ENCODE data around the gene MCEMP1. TPM values are rescaled to one million over a fixed set of nuclear protein-coding genes. Genes with fewer than 3 reads are reported as not detected.

MCEMP1 gene
- total and polyA plus RNA-seq, 2 donors: 0.26 to 1.1 TPM

DNA sequence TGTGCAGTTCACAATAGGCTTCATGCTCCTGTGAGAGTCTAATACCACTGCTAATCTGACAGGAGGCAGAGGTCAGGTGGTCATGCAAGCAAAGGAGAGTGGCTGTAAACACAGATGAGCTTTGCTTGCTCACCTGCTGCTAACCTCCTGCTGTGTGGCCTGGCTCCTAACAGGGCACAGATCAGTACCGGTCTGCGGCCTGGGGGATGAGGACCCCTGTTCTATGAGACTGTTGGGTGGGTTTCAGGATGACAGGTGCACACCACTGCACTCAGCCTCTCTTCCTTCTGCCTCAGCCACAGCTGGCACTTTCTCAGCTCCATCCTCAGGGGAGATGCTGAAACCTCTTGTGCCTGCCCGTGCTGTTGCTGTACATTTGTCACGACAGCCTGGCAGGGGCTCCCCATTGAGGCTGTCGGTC, 45.4 kb downstream of the MCEMP1 start:
- H3K27ac ChIP-seq (ENCODE audit: low read depth): no peak overlapping the region
- no peak overlapping the region for H3K4me3 ChIP-seq (ENCODE audit: low read depth, low read length)
- WGBS: 56% methylated on average over 5 of the region's 5 CpGs
- no peak for DNase-seq (ENCODE audit: extremely low spot score)
- H3K4me1 ChIP-seq (ENCODE audit: insufficient read depth): no peaks in the 10 kb centered on the region
- H3K36me3 ChIP-seq (ENCODE audit: insufficient read depth): no peaks in the 10 kb centered on the region

DNA sequence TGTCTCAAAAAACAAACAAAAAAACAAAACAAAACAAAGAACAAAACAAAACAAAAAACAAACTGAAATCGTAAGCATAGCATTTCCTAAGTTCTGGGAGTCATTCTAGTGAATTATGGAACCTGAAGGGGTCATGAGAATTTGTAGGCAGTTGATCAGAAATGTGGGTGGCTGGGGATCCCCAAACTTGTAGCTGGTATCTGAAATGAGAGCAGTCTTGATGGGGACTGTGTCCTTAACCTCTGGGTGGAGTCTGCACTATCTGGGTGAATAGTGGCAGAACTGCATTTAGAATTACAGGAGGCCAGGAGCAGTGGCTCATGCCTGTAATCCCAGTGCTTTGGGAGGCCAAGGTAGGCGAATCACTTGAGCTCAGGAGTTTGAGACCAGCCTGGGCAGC, 48.9 kb downstream of the MCEMP1 start:
- Histone ChIP-seq H3K27ac (ENCODE audit: low read depth) (no peak overlapping the region), H3K4me3 (ENCODE audit: low read depth, low read length) (no peak overlapping the region), H3K4me1 (ENCODE audit: insufficient read depth) (no peaks in the 10 kb centered on the region), H3K36me3 (ENCODE audit: insufficient read depth) (no peaks in the 10 kb centered on the region)
- WGBS: 56% methylated on average over 2 of the region's 2 CpGs
- DNase-seq (ENCODE audit: extremely low spot score): no peak

DNA sequence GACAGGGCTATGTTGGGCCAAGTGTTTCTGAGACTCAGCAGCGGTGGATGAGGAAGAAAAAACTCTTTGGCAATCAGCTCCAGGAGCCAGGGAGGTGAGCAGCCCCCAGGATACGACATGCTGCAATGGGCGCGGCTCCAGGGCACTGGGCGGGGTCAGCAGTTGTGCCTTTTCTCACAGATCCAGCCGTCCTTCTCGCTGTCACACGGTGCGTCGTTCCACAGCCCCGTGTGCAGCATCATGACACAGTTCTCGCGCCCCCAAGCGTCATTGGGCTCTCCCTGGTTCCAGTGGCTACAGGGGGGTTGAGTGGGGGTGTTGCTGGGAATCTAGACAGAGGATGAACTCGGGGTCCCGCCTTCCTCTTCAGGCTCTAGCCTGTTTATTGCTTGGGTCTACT, 52.3 kb downstream of the MCEMP1 start:
- WGBS: 15% methylated on average over 16 of the region's 16 CpGs
- no peak overlapping the region for H3K27ac ChIP-seq (ENCODE audit: low read depth)
- DNase-seq (ENCODE audit: extremely low spot score): no peak
- H3K4me1 ChIP-seq (ENCODE audit: insufficient read depth): no peaks in the 10 kb centered on the region
- no peak overlapping the region for H3K4me3 ChIP-seq (ENCODE audit: low read depth, low read length)
- H3K36me3 ChIP-seq (ENCODE audit: insufficient read depth): no peaks in the 10 kb centered on the region

Other genes starting within 250 kb of the MCEMP1 start
- 1.6 TPM for gene PEX11G, start 188.1 kb upstream of the MCEMP1 start, total RNA-seq
- 5.2 TPM for gene PEX11G, start 188.1 kb upstream of the MCEMP1 start, polyA plus RNA-seq
- gene ZNF358, start 161.0 kb upstream of the MCEMP1 start, total RNA-seq: 19.0 TPM
- 115 TPM for gene ZNF358, start 161.0 kb upstream of the MCEMP1 start, polyA plus RNA-seq
- gene MCOLN1, start 154.5 kb upstream of the MCEMP1 start, total RNA-seq: 6.9 TPM
- gene MCOLN1, start 154.5 kb upstream of the MCEMP1 start, polyA plus RNA-seq: 35.5 TPM
- gene PNPLA6, start 141.4 kb upstream of the MCEMP1 start, total RNA-seq: 25.2 TPM
- gene PNPLA6, start 141.4 kb upstream of the MCEMP1 start, polyA plus RNA-seq: 54.1 TPM
- 0.90 TPM for gene CAMSAP3, start 81.2 kb upstream of the MCEMP1 start, total RNA-seq
- 2.0 TPM for gene CAMSAP3, start 81.2 kb upstream of the MCEMP1 start, polyA plus RNA-seq
- 18.1 TPM for gene XAB2, start 47.5 kb upstream of the MCEMP1 start, total RNA-seq
- 47.7 TPM for gene XAB2, start 47.5 kb upstream of the MCEMP1 start, polyA plus RNA-seq
- 17.5 TPM for gene PET100, start 47.3 kb upstream of the MCEMP1 start, total RNA-seq
- 61.8 TPM for gene PET100, start 47.3 kb upstream of the MCEMP1 start, polyA plus RNA-seq
- not detected for gene PCP2, start 43.4 kb upstream of the MCEMP1 start, total RNA-seq
- gene PCP2, start 43.4 kb upstream of the MCEMP1 start, polyA plus RNA-seq: 0.19 TPM
- gene STXBP2, start 40.0 kb upstream of the MCEMP1 start, total RNA-seq: 9.9 TPM
- gene STXBP2, start 40.0 kb upstream of the MCEMP1 start, polyA plus RNA-seq: 25.3 TPM
- gene RETN, start 8.0 kb upstream of the MCEMP1 start, total RNA-seq: 2.3 TPM
- 17.8 TPM for gene RETN, start 8.0 kb upstream of the MCEMP1 start, polyA plus RNA-seq
- gene TRAPPC5, start 3.7 kb downstream of the MCEMP1 start, total RNA-seq: 21.6 TPM
- gene TRAPPC5, start 3.7 kb downstream of the MCEMP1 start, polyA plus RNA-seq: 112 TPM
- 0.21 TPM for gene FCER2, start 25.0 kb downstream of the MCEMP1 start, total RNA-seq
- 0.90 TPM for gene FCER2, start 25.0 kb downstream of the MCEMP1 start, polyA plus RNA-seq
- 0.48 TPM for gene CLEC4G, start 55.0 kb downstream of the MCEMP1 start, total RNA-seq
- 1.1 TPM for gene CLEC4G, start 55.0 kb downstream of the MCEMP1 start, polyA plus RNA-seq
- gene CD209, start 70.4 kb downstream of the MCEMP1 start, total RNA-seq: 6.2 TPM
- 5.3 TPM for gene CD209, start 70.4 kb downstream of the MCEMP1 start, polyA plus RNA-seq
- not detected for gene CLEC4M, start 86.2 kb downstream of the MCEMP1 start, total RNA-seq
- gene CLEC4M, start 86.2 kb downstream of the MCEMP1 start, polyA plus RNA-seq: not detected
- gene EVI5L, start 153.1 kb downstream of the MCEMP1 start, total RNA-seq: 7.8 TPM
- gene EVI5L, start 153.1 kb downstream of the MCEMP1 start, polyA plus RNA-seq: 21.1 TPM
- gene PRR36, start 197.3 kb downstream of the MCEMP1 start, total RNA-seq: 0.11 TPM
- gene PRR36, start 197.3 kb downstream of the MCEMP1 start, polyA plus RNA-seq: 0.10 TPM
- 1.3 TPM for gene LRRC8E, start 211.4 kb downstream of the MCEMP1 start, total RNA-seq
- 1.1 TPM for gene LRRC8E, start 211.4 kb downstream of the MCEMP1 start, polyA plus RNA-seq
- 9.8 TPM for gene MAP2K7, start 226.8 kb downstream of the MCEMP1 start, total RNA-seq
- 31.0 TPM for gene MAP2K7, start 226.8 kb downstream of the MCEMP1 start, polyA plus RNA-seq
- gene TGFBR3L, start 237.7 kb downstream of the MCEMP1 start, total RNA-seq: not detected
- 2.6 TPM for gene TGFBR3L, start 237.7 kb downstream of the MCEMP1 start, polyA plus RNA-seq
- gene SNAPC2, start 243.2 kb downstream of the MCEMP1 start, total RNA-seq: 6.8 TPM
- gene SNAPC2, start 243.2 kb downstream of the MCEMP1 start, polyA plus RNA-seq: 55.6 TPM
- gene CTXN1, start 249.0 kb downstream of the MCEMP1 start, total RNA-seq: 0.63 TPM
- 22.1 TPM for gene CTXN1, start 249.0 kb downstream of the MCEMP1 start, polyA plus RNA-seq